ENCODE results near the gene HS3ST5. TPM values are rescaled to one million over a fixed set of nuclear protein-coding genes. Genes with fewer than 3 reads are reported as not detected.
"Not testable (repeated sequence)": the region's sequence is repeated elsewhere in the genome, so short reads cannot be mapped to it uniquely, and the experiment has no call there.

The HS3ST5 gene
- total and polyA plus RNA-seq, 2 experiments from 2014 or later, result not detected

DNA sequence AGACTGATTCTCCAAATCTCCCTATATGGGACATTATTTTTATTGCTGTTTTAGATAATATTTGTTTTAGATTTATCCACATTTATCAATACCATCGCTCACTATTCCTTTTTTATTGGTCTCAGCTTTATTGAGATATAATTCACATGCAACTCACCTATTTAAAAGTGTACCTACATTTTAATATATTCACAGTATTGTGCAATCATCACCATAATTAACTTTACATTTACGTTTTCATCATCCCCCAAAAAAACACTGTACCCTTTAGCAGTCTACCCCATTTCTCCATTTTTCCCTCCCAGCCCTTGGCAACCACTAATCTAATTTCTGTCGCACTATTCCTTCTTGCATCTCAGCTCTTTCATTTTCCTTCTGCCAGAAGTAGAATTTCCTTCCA lies 261.1 kb downstream of the HS3ST5 start:
- DNase-seq, result no peak
- H3K4me1 ChIP-seq (ENCODE audit: insufficient read depth), result peaks cover 7% of the 10 kb centered on the region; the same call in 1 of the 2 replicates
- no peaks in the 10 kb centered on the region for H3K9me3 ChIP-seq (ENCODE audit: low read depth)
- no peak overlapping the region for H3K9ac ChIP-seq
- H3K27ac ChIP-seq, result no peak overlapping the region
- in situ Hi-C loops (cut with MboI), result no loop called here
- 37 to 42% methylated on average over 3 of the region's 3 CpGs for WGBS, 2 experiments (ENCODE audit: low coverage in 1 of 2, low lambda C conversion rate in 2 of 2, missing lambda C conversion rate in 2 of 2)
- H3K79me2 ChIP-seq (ENCODE audit: insufficient read depth), result no peaks in the 10 kb centered on the region
- no peaks in the 10 kb centered on the region for H3K36me3 ChIP-seq (ENCODE audit: low read depth)
- no peaks in the 10 kb centered on the region for H3F3A ChIP-seq (ENCODE audit: insufficient read depth)
- no peak overlapping the region for H3K4me2 ChIP-seq (ENCODE audit: unreplicated experiment)
- H3K9me2 ChIP-seq (ENCODE audit: insufficient read depth), result no peaks in the 10 kb centered on the region
- H4K20me1 ChIP-seq (ENCODE audit: insufficient read depth), result no peaks in the 10 kb centered on the region
- no peak overlapping the region for H3K4me3 ChIP-seq
- TF ChIP-seq EZH2phosphoT487 (IDR thresholded peaks at IDR 0.05; ENCODE audit: insufficient read depth, low read depth) (no peak), EZH2 (IDR thresholded peaks at IDR 0.05; ENCODE audit: insufficient read depth, poor library complexity, severe bottlenecking) (no peak)
- H3K27me3 ChIP-seq (replicated peaks; ENCODE audit: insufficient read depth), result no peaks in the 10 kb centered on the region
- H2AFZ ChIP-seq, result no peak overlapping the region

DNA sequence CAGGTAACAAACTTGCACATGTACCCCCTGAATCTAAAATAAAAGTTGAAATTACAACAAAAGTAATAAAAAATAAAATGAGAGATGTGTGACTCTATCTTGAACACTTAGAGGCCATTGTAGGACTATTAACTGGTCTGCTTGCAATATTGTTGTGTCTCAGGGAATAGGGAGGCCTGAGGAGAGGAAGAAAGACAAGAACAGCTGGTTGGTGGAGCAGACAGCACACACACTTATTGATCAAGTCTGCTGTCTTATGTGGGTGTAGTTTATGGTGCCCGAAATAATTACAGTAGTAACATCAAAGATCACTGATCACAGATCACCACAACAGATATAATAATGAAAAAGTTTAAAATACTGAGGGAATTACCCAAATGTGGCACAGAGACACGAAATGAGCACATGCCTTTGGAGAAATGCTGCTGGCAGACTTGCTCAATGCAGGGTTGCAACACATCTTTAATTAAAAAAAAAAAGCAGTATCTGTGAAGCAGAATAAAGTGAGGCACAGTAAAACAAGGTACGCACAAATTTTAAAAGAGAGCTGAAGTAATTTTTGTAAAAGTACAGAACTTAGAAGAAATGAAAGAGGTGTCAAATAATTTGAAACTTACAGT lies 261.8 kb downstream of the HS3ST5 start:
- Histone ChIP-seq H3F3A (ENCODE audit: insufficient read depth) (no peaks in the 10 kb centered on the region), H3K4me3 (no peak overlapping the region), H2AFZ (no peak overlapping the region), H3K27me3 (replicated peaks; ENCODE audit: insufficient read depth) (no peaks in the 10 kb centered on the region), H3K79me2 (ENCODE audit: insufficient read depth) (no peaks in the 10 kb centered on the region), H3K9me2 (ENCODE audit: insufficient read depth) (no peaks in the 10 kb centered on the region), H3K4me2 (ENCODE audit: unreplicated experiment) (no peak overlapping the region), H3K27ac (no peak overlapping the region), H4K20me1 (ENCODE audit: insufficient read depth) (no peaks in the 10 kb centered on the region), H3K9me3 (ENCODE audit: low read depth) (no peaks in the 10 kb centered on the region), H3K4me1 (ENCODE audit: insufficient read depth) (peaks cover 7% of the 10 kb centered on the region; the same call in 1 of the 2 replicates), H3K9ac (no peak overlapping the region), H3K36me3 (ENCODE audit: low read depth) (no peaks in the 10 kb centered on the region)
- TF ChIP-seq EZH2 (IDR thresholded peaks at IDR 0.05; ENCODE audit: insufficient read depth, poor library complexity, severe bottlenecking) (no peak), EZH2phosphoT487 (IDR thresholded peaks at IDR 0.05; ENCODE audit: insufficient read depth, low read depth) (no peak)
- in situ Hi-C loops (cut with MboI), result no loop called here
- DNase-seq, result peak; percentile 44
- 23 to 25% methylated on average over 3 of the region's 3 CpGs for WGBS, 2 experiments (ENCODE audit: low coverage in 1 of 2, low lambda C conversion rate in 2 of 2, missing lambda C conversion rate in 2 of 2)

DNA sequence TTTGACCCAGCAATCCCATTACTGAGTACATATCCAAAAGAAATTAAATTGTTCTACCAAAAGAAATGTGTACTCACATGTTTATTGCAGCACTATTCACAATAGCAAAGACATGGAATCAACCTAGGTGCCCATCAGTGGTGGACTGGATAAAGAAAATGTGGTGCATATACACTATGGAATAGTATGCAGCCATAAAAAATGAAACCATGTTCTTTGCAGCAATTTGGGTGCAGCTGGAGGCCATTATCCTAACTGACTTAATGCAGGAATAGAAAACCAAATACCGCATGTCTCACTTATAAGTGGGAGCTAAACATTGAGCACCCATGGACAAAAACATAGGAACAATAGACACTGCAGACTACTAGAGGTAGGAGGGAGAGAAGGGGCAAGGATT lies 262.4 kb downstream of the HS3ST5 start:
- in situ Hi-C loops (cut with MboI); H3K4me2 ChIP-seq (ENCODE audit: unreplicated experiment); H2AFZ ChIP-seq; H3K9me2 ChIP-seq (ENCODE audit: insufficient read depth); H3K4me1 ChIP-seq (ENCODE audit: insufficient read depth); H3K79me2 ChIP-seq (ENCODE audit: insufficient read depth); H3K36me3 ChIP-seq (ENCODE audit: low read depth); H3K9ac ChIP-seq; H3K4me3 ChIP-seq; DNase-seq; H3K27me3 ChIP-seq (replicated peaks; ENCODE audit: insufficient read depth); H4K20me1 ChIP-seq (ENCODE audit: insufficient read depth); H3K9me3 ChIP-seq (ENCODE audit: low read depth); H3K27ac ChIP-seq; H3F3A ChIP-seq (ENCODE audit: insufficient read depth): not testable (repeated sequence)
- WGBS, 2 experiments (ENCODE audit: low coverage in 1 of 2, low lambda C conversion rate in 2 of 2, missing lambda C conversion rate in 2 of 2), result 71 to 85% methylated on average over 1 of the region's 1 CpG

DNA sequence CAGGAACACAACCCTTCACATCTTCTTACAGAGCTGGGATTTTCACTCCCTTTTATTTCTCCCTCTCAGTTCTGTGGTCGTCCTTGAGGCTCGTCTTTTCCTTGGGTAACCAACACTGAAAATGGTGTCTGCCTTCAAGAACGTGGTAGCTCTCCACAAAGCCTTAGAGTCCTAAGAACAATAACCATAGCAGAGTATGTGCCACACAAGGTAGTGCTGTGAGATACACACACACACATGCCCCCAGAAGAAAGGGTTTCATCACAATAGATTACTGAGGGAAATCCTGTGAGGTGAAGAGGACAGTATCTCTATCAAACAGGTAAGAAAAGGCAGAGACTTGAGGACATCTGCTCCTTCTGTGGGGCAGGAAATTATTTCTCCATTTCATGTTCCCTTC lies 267.0 kb downstream of the HS3ST5 start:
- Histone ChIP-seq H3K27ac (no peak overlapping the region), H4K20me1 (ENCODE audit: insufficient read depth) (no peaks in the 10 kb centered on the region), H2AFZ (no peak overlapping the region), H3K9me3 (ENCODE audit: low read depth) (no peaks in the 10 kb centered on the region), H3K79me2 (ENCODE audit: insufficient read depth) (no peaks in the 10 kb centered on the region), H3K9ac (no peak overlapping the region), H3K4me3 (no peak overlapping the region), H3K36me3 (ENCODE audit: low read depth) (no peaks in the 10 kb centered on the region), H3K4me1 (ENCODE audit: insufficient read depth) (no peaks in the 10 kb centered on the region), H3K9me2 (ENCODE audit: insufficient read depth) (no peaks in the 10 kb centered on the region), H3K27me3 (replicated peaks; ENCODE audit: insufficient read depth) (no peaks in the 10 kb centered on the region), H3F3A (ENCODE audit: insufficient read depth) (no peaks in the 10 kb centered on the region), H3K4me2 (ENCODE audit: unreplicated experiment) (no peak overlapping the region)
- in situ Hi-C loops (cut with MboI), result no loop called here
- no peak for DNase-seq
- TF ChIP-seq EZH2phosphoT487 (IDR thresholded peaks at IDR 0.05; ENCODE audit: insufficient read depth, low read depth), result no peak
- 39 to 44% methylated on average over 3 of the region's 3 CpGs for whole genome bisulfite sequencing, 2 experiments (ENCODE audit: low coverage in 1 of 2, low lambda C conversion rate in 2 of 2, missing lambda C conversion rate in 2 of 2)

DNA sequence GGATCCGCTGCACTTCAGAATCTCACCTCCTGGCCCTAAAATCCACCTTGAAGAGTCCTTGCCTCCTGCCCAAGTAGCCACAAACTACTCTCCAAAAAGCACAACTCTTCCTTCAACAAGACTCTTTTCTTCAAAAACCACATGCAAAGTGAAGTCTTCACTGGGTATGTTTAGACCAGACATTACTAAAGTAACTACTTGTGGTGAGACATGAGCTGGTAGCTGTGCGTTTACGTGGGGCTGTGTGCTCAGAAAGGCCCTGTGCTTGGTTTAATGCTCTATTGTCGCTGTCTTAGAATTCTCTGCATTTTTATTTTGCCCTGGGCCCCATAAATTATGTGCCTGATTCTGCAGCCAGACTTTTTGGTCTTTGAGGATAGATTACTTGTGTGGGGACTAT lies 267.5 kb downstream of the HS3ST5 start:
- no peak for DNase-seq
- Histone ChIP-seq H4K20me1 (ENCODE audit: insufficient read depth) (no peaks in the 10 kb centered on the region), H3K4me1 (ENCODE audit: insufficient read depth) (no peaks in the 10 kb centered on the region), H3K79me2 (ENCODE audit: insufficient read depth) (no peaks in the 10 kb centered on the region), H3F3A (ENCODE audit: insufficient read depth) (no peaks in the 10 kb centered on the region), H2AFZ (no peak overlapping the region), H3K36me3 (ENCODE audit: low read depth) (no peaks in the 10 kb centered on the region), H3K9me2 (ENCODE audit: insufficient read depth) (no peaks in the 10 kb centered on the region), H3K9me3 (ENCODE audit: low read depth) (no peaks in the 10 kb centered on the region), H3K4me3 (no peak overlapping the region), H3K27ac (no peak overlapping the region), H3K9ac (no peak overlapping the region), H3K27me3 (replicated peaks; ENCODE audit: insufficient read depth) (no peaks in the 10 kb centered on the region), H3K4me2 (ENCODE audit: unreplicated experiment) (no peak overlapping the region)
- 78 to 83% methylated on average over 4 of the region's 4 CpGs for WGBS, 2 experiments (ENCODE audit: low coverage in 1 of 2, low lambda C conversion rate in 2 of 2, missing lambda C conversion rate in 2 of 2)
- in situ Hi-C loops (cut with MboI), result no loop called here
- TF ChIP-seq EZH2phosphoT487 (IDR thresholded peaks at IDR 0.05; ENCODE audit: insufficient read depth, low read depth) (no peak), EZH2 (IDR thresholded peaks at IDR 0.05; ENCODE audit: insufficient read depth, poor library complexity, severe bottlenecking) (no peak)

Measured in GM23248 (cell line).